Type B pancreatic cell (in vitro differentiated cells): Measurements from ENCODE around the gene GLRX2. TPM values are rescaled to one million over a fixed set of nuclear protein-coding genes. Genes with fewer than 3 reads are reported as not detected.

ENCODE experiments used
- DNase-seq: peaks from one replicate; pipeline ENCODE4 v3.0.0; 2021; ENCODE audit warnings: mixed read lengths; ENCODE audit not compliant: unreplicated experiment; ENCODE audit errors: extremely low spot score
- H3K27ac Mint-ChIP-seq: 2 replicates; pipeline ENCODE4 v1.8.0; 2021; ENCODE audit warnings: mild to moderate bottlenecking, mixed read lengths
- H3K27me3 Mint-ChIP-seq: 2 replicates; pipeline ENCODE4 v1.8.0; 2021; ENCODE audit warnings: mixed read lengths
- H3K36me3 Mint-ChIP-seq: 2 replicates; pipeline ENCODE4 v1.8.0; 2021; ENCODE audit warnings: mixed read lengths
- H3K4me1 Mint-ChIP-seq: one replicate; pipeline ENCODE4 v1.8.0; 2021; ENCODE audit warnings: mixed read lengths; ENCODE audit not compliant: unreplicated experiment
- H3K4me3 Mint-ChIP-seq: 2 replicates; pipeline ENCODE4 v1.8.0; 2021; ENCODE audit warnings: mild to moderate bottlenecking, mixed read lengths
- H3K9me3 Mint-ChIP-seq: 2 replicates; pipeline ENCODE4 v1.8.0; 2021; ENCODE audit warnings: mixed read lengths
- total RNA-seq: library from RNA; stranded (reverse); gene quantifications from 2 replicates; pipeline ENCODE4 v1.2.1, GENCODE V29; 2021; ENCODE audit warnings: low replicate concordance
- TF ChIP-seq, protein P1 (sequence below): fragments of 200-600 bp; sonication (generic); conservative IDR thresholded peaks from 2 replicates; pipeline ENCODE4 v1.5.0; 2021; ENCODE audit warnings: antibody characterized with exemption, mild to moderate bottlenecking

GLRX2 gene
- total RNA-seq, 1 donor from 2014 or later = 18.9 TPM

DNA sequence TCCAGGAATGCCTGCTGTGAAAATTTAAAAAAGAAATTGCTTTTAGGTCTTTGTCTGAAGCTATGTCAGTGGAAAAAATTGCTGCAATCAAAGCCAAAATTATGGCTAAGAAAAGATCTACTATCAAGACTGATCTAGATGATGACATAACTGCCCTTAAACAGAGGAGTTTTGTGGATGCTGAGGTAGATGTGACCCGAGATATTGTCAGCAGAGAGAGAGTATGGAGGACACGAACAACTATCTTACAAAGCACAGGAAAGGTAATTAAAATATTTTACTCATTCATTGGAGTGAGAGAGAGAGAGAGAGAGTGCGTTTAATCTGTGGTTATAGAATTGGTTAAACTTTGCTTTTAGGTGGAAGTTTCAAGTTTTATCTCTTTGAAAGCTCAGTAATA lies 36.6 kb upstream of the GLRX2 start:
- Mint-ChIP-seq H3K36me3 (peaks cover 42% of the 10 kb centered on the region), H3K27me3 (no peaks in the 10 kb centered on the region), H3K27ac (no peak overlapping the region), H3K9me3 (no peaks in the 10 kb centered on the region), H3K4me3 (no peak overlapping the region), H3K4me1 (peaks cover 4% of the 10 kb centered on the region)
- no peak for DNase-seq
- TF ChIP-seq, protein P1, sequence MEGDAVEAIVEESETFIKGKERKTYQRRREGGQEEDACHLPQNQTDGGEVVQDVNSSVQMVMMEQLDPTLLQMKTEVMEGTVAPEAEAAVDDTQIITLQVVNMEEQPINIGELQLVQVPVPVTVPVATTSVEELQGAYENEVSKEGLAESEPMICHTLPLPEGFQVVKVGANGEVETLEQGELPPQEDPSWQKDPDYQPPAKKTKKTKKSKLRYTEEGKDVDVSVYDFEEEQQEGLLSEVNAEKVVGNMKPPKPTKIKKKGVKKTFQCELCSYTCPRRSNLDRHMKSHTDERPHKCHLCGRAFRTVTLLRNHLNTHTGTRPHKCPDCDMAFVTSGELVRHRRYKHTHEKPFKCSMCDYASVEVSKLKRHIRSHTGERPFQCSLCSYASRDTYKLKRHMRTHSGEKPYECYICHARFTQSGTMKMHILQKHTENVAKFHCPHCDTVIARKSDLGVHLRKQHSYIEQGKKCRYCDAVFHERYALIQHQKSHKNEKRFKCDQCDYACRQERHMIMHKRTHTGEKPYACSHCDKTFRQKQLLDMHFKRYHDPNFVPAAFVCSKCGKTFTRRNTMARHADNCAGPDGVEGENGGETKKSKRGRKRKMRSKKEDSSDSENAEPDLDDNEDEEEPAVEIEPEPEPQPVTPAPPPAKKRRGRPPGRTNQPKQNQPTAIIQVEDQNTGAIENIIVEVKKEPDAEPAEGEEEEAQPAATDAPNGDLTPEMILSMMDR = no peak

DNA sequence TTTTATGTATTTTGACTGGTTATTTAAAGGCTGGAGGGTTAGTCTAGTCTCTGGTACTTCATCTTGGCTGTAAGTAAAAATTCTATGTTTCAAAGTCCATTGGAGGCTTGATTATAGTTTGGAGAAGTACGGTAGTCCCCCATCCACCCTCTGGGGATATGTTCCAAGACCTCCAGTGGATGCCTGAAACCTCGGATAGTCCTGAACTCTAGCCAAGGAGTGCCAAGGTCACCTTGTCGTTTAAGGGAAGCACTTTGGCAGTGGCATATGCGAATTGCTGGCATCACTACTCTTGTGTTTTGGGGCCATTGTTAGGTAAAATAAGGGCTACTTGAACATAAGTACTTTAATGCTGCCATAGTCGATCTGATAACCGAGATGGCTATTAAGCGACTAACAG lies 35.0 kb upstream of the GLRX2 start:
- no peak overlapping the region for H3K27ac Mint-ChIP-seq
- H3K36me3 Mint-ChIP-seq = peaks cover 36% of the 10 kb centered on the region
- no peaks in the 10 kb centered on the region for H3K9me3 Mint-ChIP-seq
- TF ChIP-seq, protein P1 = no peak
- no peak overlapping the region for H3K4me3 Mint-ChIP-seq
- DNase-seq = no peak
- no peaks in the 10 kb centered on the region for H3K27me3 Mint-ChIP-seq
- H3K4me1 Mint-ChIP-seq = peaks cover 4% of the 10 kb centered on the region

DNA sequence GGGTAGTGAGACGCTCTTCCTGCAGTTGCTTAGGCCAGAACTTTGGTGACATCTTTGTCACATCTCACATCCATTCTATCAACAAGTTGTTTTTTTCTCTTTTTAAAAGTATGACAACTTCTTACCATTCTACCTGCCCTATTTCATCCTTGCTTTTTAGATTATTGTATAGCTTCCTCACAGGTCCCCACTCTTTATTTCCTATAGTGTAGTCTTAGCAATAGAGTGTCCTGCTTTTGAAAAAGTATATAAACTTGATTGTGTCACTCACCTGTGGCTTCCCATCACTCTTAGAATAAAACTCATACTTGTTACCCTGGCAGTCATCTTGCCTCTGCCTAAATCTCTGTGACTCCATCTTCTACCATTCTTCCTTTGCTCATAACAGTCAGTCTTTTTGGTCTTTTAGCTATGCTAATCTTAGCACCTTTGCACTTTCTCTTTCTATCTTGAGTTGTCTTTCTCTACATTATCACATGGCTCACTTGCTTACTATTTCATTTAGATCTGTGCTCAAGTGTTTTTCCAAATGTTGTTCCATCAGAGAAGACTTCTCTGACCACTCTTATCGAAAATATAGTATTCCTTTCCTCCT lies 26.1 kb upstream of the GLRX2 start:
- no peak for DNase-seq
- TF ChIP-seq, protein P1 = no peak
- peaks cover 34% of the 10 kb centered on the region for H3K36me3 Mint-ChIP-seq

DNA sequence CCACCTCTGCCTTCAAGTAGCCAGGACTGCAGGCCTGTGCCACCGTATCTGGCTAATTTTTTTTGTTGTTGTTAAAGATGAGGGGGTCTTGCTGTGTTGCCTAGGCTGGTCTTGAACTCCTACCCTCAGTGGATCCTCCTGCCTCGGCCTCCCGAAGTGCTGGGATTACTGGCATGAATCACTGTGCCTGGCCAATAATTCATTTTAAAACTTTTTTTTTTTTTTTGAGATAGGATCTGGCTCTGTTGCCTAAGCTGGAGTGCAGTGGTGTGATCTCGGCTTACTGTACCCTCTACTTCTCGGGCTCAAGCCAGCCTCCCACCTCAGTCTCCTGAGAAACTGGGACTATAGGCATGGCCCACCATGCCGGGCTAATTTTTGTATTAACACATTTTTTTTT lies 20.2 kb upstream of the GLRX2 start:
- Mint-ChIP-seq H3K9me3 (no peaks in the 10 kb centered on the region), H3K27me3 (peaks cover 3% of the 10 kb centered on the region), H3K36me3 (peaks cover 8% of the 10 kb centered on the region), H3K4me1 (peaks cover 17% of the 10 kb centered on the region), H3K4me3 (no peak overlapping the region), H3K27ac (no peak overlapping the region)
- no peak for DNase-seq
- TF ChIP-seq, protein P1 = no peak

More for the DNA sequence above, 26.1 kb upstream of the GLRX2 start:
- Mint-ChIP-seq H3K4me1 (no peaks in the 10 kb centered on the region), H3K4me3 (no peak overlapping the region), H3K27me3 (no peaks in the 10 kb centered on the region), H3K9me3 (no peaks in the 10 kb centered on the region), H3K27ac (no peak overlapping the region)

DNA sequence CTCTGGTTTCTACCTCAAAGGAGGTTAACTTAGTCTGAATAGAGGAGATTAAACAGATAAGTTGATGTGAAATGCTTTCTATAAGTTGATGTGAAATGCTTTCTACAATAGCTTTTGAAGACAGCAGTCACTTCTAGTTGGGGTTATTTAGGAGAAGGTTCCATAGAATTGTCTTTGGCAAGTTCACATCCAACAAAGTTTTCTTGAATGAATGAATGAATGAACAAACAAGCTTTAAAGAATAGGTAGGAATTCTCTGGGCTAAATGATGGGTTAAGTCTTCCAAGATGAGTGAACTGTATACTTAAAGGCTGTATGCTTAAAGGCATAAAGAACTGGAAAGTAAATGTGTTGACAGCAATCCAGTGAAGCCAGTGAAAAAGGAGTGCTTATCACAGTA lies 18.5 kb upstream of the GLRX2 start:
- peak overlapping the region; percentile 94 for H3K4me3 Mint-ChIP-seq
- peaks cover 5% of the 10 kb centered on the region for H3K36me3 Mint-ChIP-seq
- TF ChIP-seq, protein P1 = no peak
- peaks cover 17% of the 10 kb centered on the region for H3K4me1 Mint-ChIP-seq
- peaks cover 4% of the 10 kb centered on the region for H3K27me3 Mint-ChIP-seq
- H3K27ac Mint-ChIP-seq = no peak overlapping the region
- no peak for DNase-seq
- no peaks in the 10 kb centered on the region for H3K9me3 Mint-ChIP-seq
